ENCODE measurements around the gene BLTP3B. TPM values are rescaled to one million over a fixed set of nuclear protein-coding genes. Genes with fewer than 3 reads are reported as not detected.
A peak's percentile ranks its signal among the peaks of the same experiment; 100 is the strongest.
"Not testable (repeated sequence)": the region's sequence is repeated elsewhere in the genome, so short reads cannot be mapped to it uniquely, and the experiment has no call there.

Gene BLTP3B
- polyA plus RNA-seq (8.7 to 11.7 TPM (median 10.4 TPM) in 3 replicates), polyA minus RNA-seq (6.1 to 36.4 TPM (median 21.8 TPM) in 3 replicates)
- 3.4 TPM for polyA plus RNA-seq (2011; ENCODE audit: low read depth)
- 8.6 and 14.6 TPM in 2 replicates for polyA plus RNA-seq (2011; cell fraction: cytosol; rRNA removed)
- polyA plus RNA-seq (2011; cell fraction: nucleus; rRNA removed), result 7.0 and 10.4 TPM in 2 replicates
- polyA plus RNA-seq (2012; ENCODE audit: low replicate concordance), result 6.1 and 6.2 TPM in 2 replicates
- 21.5 TPM for polyA minus RNA-seq (2011; cell fraction: cytosol; rRNA and poly(A)+ RNA removed)
- polyA minus RNA-seq (2011; cell fraction: nucleus; rRNA and poly(A)+ RNA removed), result 9.4 and 26.5 TPM in 2 replicates

- FAIRE-seq (no peak), DNase-seq (ENCODE audit: low read depth, low spot score) (no peak)
- H3K27me3 ChIP-seq (ENCODE audit: control insufficient read depth, extremely low read depth, insufficient read depth, low read length), result no peaks in the 10 kb centered on the region
- H3K4me2 ChIP-seq (ENCODE audit: control insufficient read depth, extremely low read depth, insufficient read depth, low read depth, low read length), result peak within 1 kb of the TSS; percentile 98
- no peaks in the 10 kb centered on the region for H3K9me3 ChIP-seq (ENCODE audit: control insufficient read depth, low read depth, low read length)
- H3K36me3 ChIP-seq (ENCODE audit: control insufficient read depth in 2 of 2, extremely low read depth in 1 of 2, insufficient read depth in 2 of 2, low read length in 2 of 2), result no peaks in the 10 kb centered on the region
- peaks cover 33% of the 10 kb centered on the region for H3K79me2 ChIP-seq (ENCODE audit: control insufficient read depth, insufficient read depth, low read length)
- TF ChIP-seq CTCF (optimal IDR thresholded peaks at IDR 0.05 in 1 of 3, IDR thresholded peaks at IDR 0.05 in 1 of 3, conservative IDR thresholded peaks at IDR 0.05 in 1 of 3; ENCODE audit: extremely low read depth in 1 of 3, insufficient read depth in 2 of 3, low read length in 3 of 3), result no peak
- no peak for TF ChIP-seq EZH2 (IDR thresholded peaks at IDR 0.05; ENCODE audit: low read length)
- peak within 1 kb of the TSS; percentile 91 to 98 (median 96) for H3K4me3 ChIP-seq (ENCODE audit: control insufficient read depth in 2 of 3, extremely low read depth in 1 of 3, insufficient read depth in 2 of 3, low read depth in 1 of 3, low read length in 3 of 3)
- dilution Hi-C loops (cut with MboI; ENCODE audit: extremely low pct_ligation_motif_present, low sequenced_read_pairs), result no loop called here
- H3K4me1 ChIP-seq (ENCODE audit: control insufficient read depth, extremely low read depth, insufficient read depth, low read length), result peaks cover 10% of the 10 kb centered on the region
- no peaks in the 10 kb centered on the region for H3K9me1 ChIP-seq (ENCODE audit: control insufficient read depth, extremely low read depth, insufficient read depth, low read length)
- H3K9ac ChIP-seq (ENCODE audit: control insufficient read depth, extremely low read depth, insufficient read depth, low read length), result peak within 1 kb of the TSS; percentile 96
- H2AFZ ChIP-seq (ENCODE audit: control insufficient read depth, low read length), result peak within 1 kb of the TSS; percentile 100
- no peaks in the 10 kb centered on the region for H4K20me1 ChIP-seq (ENCODE audit: control insufficient read depth, extremely low read depth, insufficient read depth, low read length)
- peak within 1 kb of the TSS; percentile 94 for H3K27ac ChIP-seq (ENCODE audit: control insufficient read depth, insufficient read depth, low read length)
Observed at GRCh38 chr12:100142851-100143559, at the start of gene BLTP3B. Gene BLTP3B, minus strand, starts transcription at chr12:100142874. Its CDS starts 239 bp downstream, at chr12:100142635.

DNA sequence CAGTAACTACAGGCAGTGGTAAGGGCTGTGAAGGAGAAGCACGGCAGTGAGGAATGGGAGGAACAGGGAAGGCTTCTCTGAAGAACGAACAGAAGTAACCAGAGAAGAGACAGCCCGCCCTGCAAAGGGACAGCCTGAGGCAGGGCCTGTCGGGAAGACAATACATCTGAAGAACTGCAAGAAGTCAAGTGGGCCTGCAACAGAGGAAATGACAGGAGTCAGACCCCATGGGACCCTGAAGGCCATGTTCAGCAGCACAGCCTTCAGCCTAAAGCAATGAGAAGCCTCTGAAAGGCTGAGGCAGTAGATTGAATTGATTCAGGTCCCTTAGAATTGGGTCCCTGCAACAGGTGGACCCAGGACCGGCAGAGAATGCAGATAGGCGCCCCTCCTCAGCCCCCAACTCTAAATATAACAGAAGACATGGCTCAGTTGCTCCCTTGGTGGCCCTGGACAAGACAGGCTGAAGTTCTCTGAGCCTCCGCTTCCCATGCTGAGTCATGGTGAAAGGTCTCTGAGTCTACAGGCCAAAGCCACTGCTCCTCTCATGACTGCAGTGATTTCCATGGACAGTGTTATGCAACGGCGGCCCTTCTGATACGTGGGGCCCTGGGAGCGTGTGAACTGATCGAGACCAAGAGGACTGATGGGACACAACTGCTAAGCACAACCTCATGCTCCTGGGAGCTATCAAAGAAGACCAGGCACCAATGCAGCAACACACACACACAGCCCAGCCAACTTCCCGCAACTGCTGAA lies 47.1 kb upstream of the BLTP3B start:
- FAIRE-seq, result no peak
- TF ChIP-seq EZH2 (IDR thresholded peaks at IDR 0.05; ENCODE audit: low read length) (no peak), CTCF (optimal IDR thresholded peaks at IDR 0.05 in 1 of 3, IDR thresholded peaks at IDR 0.05 in 1 of 3, conservative IDR thresholded peaks at IDR 0.05 in 1 of 3; ENCODE audit: extremely low read depth in 1 of 3, insufficient read depth in 2 of 3, low read length in 3 of 3) (no peak)
- no peak overlapping the region for H3K27ac ChIP-seq (ENCODE audit: control insufficient read depth, insufficient read depth, low read length)

GRCh38 chr12:100188888-100189635 lies 46.4 kb upstream of the BLTP3B start:
- H3K36me3 ChIP-seq (ENCODE audit: control insufficient read depth in 2 of 2, extremely low read depth in 1 of 2, insufficient read depth in 2 of 2, low read length in 2 of 2); H3K4me3 ChIP-seq (ENCODE audit: control insufficient read depth in 2 of 3, extremely low read depth in 1 of 3, insufficient read depth in 2 of 3, low read depth in 1 of 3, low read length in 3 of 3); FAIRE-seq; H3K4me2 ChIP-seq (ENCODE audit: control insufficient read depth, extremely low read depth, insufficient read depth, low read depth, low read length); H2AFZ ChIP-seq (ENCODE audit: control insufficient read depth, low read length); H3K9ac ChIP-seq (ENCODE audit: control insufficient read depth, extremely low read depth, insufficient read depth, low read length); H4K20me1 ChIP-seq (ENCODE audit: control insufficient read depth, extremely low read depth, insufficient read depth, low read length); H3K27me3 ChIP-seq (ENCODE audit: control insufficient read depth, extremely low read depth, insufficient read depth, low read length); H3K9me1 ChIP-seq (ENCODE audit: control insufficient read depth, extremely low read depth, insufficient read depth, low read length); DNase-seq (ENCODE audit: low read depth, low spot score); dilution Hi-C loops (cut with MboI; ENCODE audit: extremely low pct_ligation_motif_present, low sequenced_read_pairs); H3K27ac ChIP-seq (ENCODE audit: control insufficient read depth, insufficient read depth, low read length); H3K9me3 ChIP-seq (ENCODE audit: control insufficient read depth, low read depth, low read length); H3K79me2 ChIP-seq (ENCODE audit: control insufficient read depth, insufficient read depth, low read length); H3K4me1 ChIP-seq (ENCODE audit: control insufficient read depth, extremely low read depth, insufficient read depth, low read length): not testable (repeated sequence)

More for the DNA sequence above, 47.1 kb upstream of the BLTP3B start:
- Histone ChIP-seq H3K9me1 (ENCODE audit: control insufficient read depth, extremely low read depth, insufficient read depth, low read length) (no peaks in the 10 kb centered on the region), H3K4me2 (ENCODE audit: control insufficient read depth, extremely low read depth, insufficient read depth, low read depth, low read length) (no peak overlapping the region), H3K9me3 (ENCODE audit: control insufficient read depth, low read depth, low read length) (no peaks in the 10 kb centered on the region), H3K4me3 (ENCODE audit: control insufficient read depth in 2 of 3, extremely low read depth in 1 of 3, insufficient read depth in 2 of 3, low read depth in 1 of 3, low read length in 3 of 3) (no peak overlapping the region), H3K4me1 (ENCODE audit: control insufficient read depth, extremely low read depth, insufficient read depth, low read length) (peaks cover 9% of the 10 kb centered on the region), H3K79me2 (ENCODE audit: control insufficient read depth, insufficient read depth, low read length) (no peaks in the 10 kb centered on the region), H3K27me3 (ENCODE audit: control insufficient read depth, extremely low read depth, insufficient read depth, low read length) (no peaks in the 10 kb centered on the region), H3K9ac (ENCODE audit: control insufficient read depth, extremely low read depth, insufficient read depth, low read length) (no peak overlapping the region), H4K20me1 (ENCODE audit: control insufficient read depth, extremely low read depth, insufficient read depth, low read length) (no peaks in the 10 kb centered on the region), H2AFZ (ENCODE audit: control insufficient read depth, low read length) (no peak overlapping the region), H3K36me3 (ENCODE audit: control insufficient read depth in 2 of 2, extremely low read depth in 1 of 2, insufficient read depth in 2 of 2, low read length in 2 of 2) (no peaks in the 10 kb centered on the region)
- dilution Hi-C loops (cut with MboI; ENCODE audit: extremely low pct_ligation_motif_present, low sequenced_read_pairs), result no loop called here
- DNase-seq (ENCODE audit: low read depth, low spot score), result no peak

All from keratinocyte (primary cell).